ENCODE data around the gene NRCAM. TPM values are rescaled to one million over a fixed set of nuclear protein-coding genes. Genes with fewer than 3 reads are reported as not detected.
A peak's percentile ranks its signal among the peaks of the same experiment; 100 is the strongest.

NRCAM gene
- total and polyA plus RNA-seq, 10 of the 15 experiments (the other 5 are each of a cell fraction or from before 2014, with no cell fraction given), result 0.30 to 2.0 (median 1.0) TPM

- TF ChIP-seq ATF3 (IDR thresholded peaks at IDR 0.05; ENCODE audit: borderline replicate concordance, extremely low read depth, low read depth, low read length) (no peak), EP300 (IDR thresholded peaks at IDR 0.05; ENCODE audit: borderline replicate concordance in 1 of 2, control insufficient read depth in 1 of 2, low read depth in 2 of 2, low read length in 2 of 2) (peak in 1 of 2 experiments; percentile 37; a peak in 2 of 4 replicates), YY1 (IDR thresholded peaks at IDR 0.05; ENCODE audit: low read depth, low read length) (no peak), CHD2 (IDR thresholded peaks at IDR 0.05; ENCODE audit: borderline replicate concordance, low read depth, low read length) (0 out of 2 replicates have a peak, but pooled peaks have one; percentile 44), ZBTB33 (IDR thresholded peaks at IDR 0.05) (no peak), MAX (IDR thresholded peaks at IDR 0.05; ENCODE audit: low read depth, low read length) (no peak), STAT1 (conservative IDR thresholded peaks at IDR 0.05) (no peak), ATF7 (IDR thresholded peaks at IDR 0.05; ENCODE audit: low read depth) (no peak), ZNF622 (IDR thresholded peaks at IDR 0.05) (no peak), HDGF (IDR thresholded peaks at IDR 0.05) (no peak), SMARCA5 (IDR thresholded peaks at IDR 0.05) (no peak), ZNF24 (IDR thresholded peaks at IDR 0.05) (peak; percentile 89), IKZF1 (conservative IDR thresholded peaks at IDR 0.05) (no peak; the same call in 1 of the 2 replicates), POLR2A (IDR thresholded peaks at IDR 0.05; ENCODE audit: low read depth, low read length) (no peak), MYC (IDR thresholded peaks at IDR 0.05; ENCODE audit: insufficient read depth, insufficient read length, insufficient replicate concordance, low read length, severe bottlenecking) (no peak), REST (IDR thresholded peaks at IDR 0.05; ENCODE audit: low read depth, low read length) (no peak), TCF7 (IDR thresholded peaks at IDR 0.05; ENCODE audit: borderline replicate concordance) (no peak), SREBF1 (IDR thresholded peaks at IDR 0.05; ENCODE audit: low read length) (no peak), BMI1 (IDR thresholded peaks at IDR 0.05; ENCODE audit: borderline replicate concordance) (0 out of 2 replicates have a peak, but pooled peaks have one; percentile 31), SIN3A (IDR thresholded peaks at IDR 0.05; ENCODE audit: low read depth, low read length) (no peak), SPI1 (IDR thresholded peaks at IDR 0.05; ENCODE audit: borderline replicate concordance, insufficient read depth, low read depth, low read length) (no peak), POLR2AphosphoS5 (IDR thresholded peaks at IDR 0.05; ENCODE audit: low read length) (no peak), ZNF207 (IDR thresholded peaks at IDR 0.05; ENCODE audit: borderline replicate concordance) (no peak), MEF2B (IDR thresholded peaks at IDR 0.05; ENCODE audit: partially characterized antibody, poor library complexity, severe bottlenecking) (peak; percentile 59)
Observed at GRCh38 chr7:108284349-108285002, 171.8 kb downstream of the NRCAM start (continued).
